Measurements from ENCODE around the gene LLGL1.
A peak's percentile ranks its signal among the peaks of the same experiment; 100 is the strongest.

- TF ChIP-seq CTCF (IDR thresholded peaks at IDR 0.05) (peak; percentile 23), EZH2 (IDR thresholded peaks at IDR 0.05) (no peak), EZH2phosphoT487 (IDR thresholded peaks at IDR 0.05) (no peak)
Measured at GRCh38 chr17:18254888-18255649, 29.6 kb downstream of the LLGL1 start.
